NCI-H345 (cell line): Measurements from ENCODE around the gene SLC9A9.
A peak's percentile ranks its signal among the peaks of the same experiment; 100 is the strongest.

Experiments
- DNase-seq: peaks from one replicate; lab custom pipeline; 2025; lab: John Stamatoyannopoulos, UW

Gene SLC9A9

GRCh38 chr3:143506190-143506589 is 342.1 kb downstream of the SLC9A9 start:
- no peak for DNase-seq

GRCh38 chr3:143503325-143503885 is 344.9 kb downstream of the SLC9A9 start:
- no peak for DNase-seq

- no peak for DNase-seq
These were observed 346.2 kb downstream of the SLC9A9 start for GRCh38 chr3:143502081-143502480.

GRCh38 chr3:143497382-143497781 is 350.9 kb downstream of the SLC9A9 start:
- DNase-seq: no peak

GRCh38 chr3:143496191-143496590 is 352.1 kb downstream of the SLC9A9 start:
- no peak for DNase-seq

- DNase-seq: no peak
These were observed 352.7 kb downstream of the SLC9A9 start for GRCh38 chr3:143495527-143495926.

GRCh38 chr3:143486611-143487010 is 361.7 kb downstream of the SLC9A9 start:
- DNase-seq: no peak

- no peak for DNase-seq
These were observed 363.3 kb downstream of the SLC9A9 start for GRCh38 chr3:143484846-143485512.

GRCh38 chr3:143483214-143483613 is 365.1 kb downstream of the SLC9A9 start:
- no peak for DNase-seq

GRCh38 chr3:143482106-143483088 is 365.9 kb downstream of the SLC9A9 start:
- no peak for DNase-seq

GRCh38 chr3:143480344-143480743 is 367.9 kb downstream of the SLC9A9 start:
- no peak for DNase-seq

- no peak for DNase-seq
These were observed 368.5 kb downstream of the SLC9A9 start for GRCh38 chr3:143479727-143480126.

GRCh38 chr3:143478115-143478693 is 370.1 kb downstream of the SLC9A9 start:
- DNase-seq: no peak

- DNase-seq: no peak
These were observed 371.2 kb downstream of the SLC9A9 start for GRCh38 chr3:143476965-143477640.

GRCh38 chr3:143475981-143476380 is 372.3 kb downstream of the SLC9A9 start:
- no peak for DNase-seq

GRCh38 chr3:143472731-143473523 is 375.3 kb downstream of the SLC9A9 start:
- no peak for DNase-seq

- DNase-seq: no peak
These were observed 376.6 kb downstream of the SLC9A9 start for GRCh38 chr3:143471705-143472104.

GRCh38 chr3:143469159-143469558 is 379.1 kb downstream of the SLC9A9 start:
- DNase-seq: no peak

- DNase-seq: no peak
These were observed 382.6 kb downstream of the SLC9A9 start for GRCh38 chr3:143465666-143466065.

- DNase-seq: peak; percentile 36
These were observed 383.4 kb downstream of the SLC9A9 start for GRCh38 chr3:143464850-143465249.

- no peak for DNase-seq
These were observed 392.8 kb downstream of the SLC9A9 start for GRCh38 chr3:143455480-143455879.
